Measurements from ENCODE around the gene NAT8L.

The NAT8L gene

GRCh38 chr4:2036327-2036726 lies 22.8 kb upstream of the NAT8L start:
- no peaks in the 10 kb centered on the region for H3K36me3 ChIP-seq (ENCODE audit: low read length)
- H3K9me3 ChIP-seq (ENCODE audit: insufficient read depth, low read length): no peaks in the 10 kb centered on the region
- TF ChIP-seq EZH2phosphoT487 (conservative IDR thresholded peaks at IDR 0.05; ENCODE audit: low read length): no peak
- TF ChIP-seq, protein P1, sequence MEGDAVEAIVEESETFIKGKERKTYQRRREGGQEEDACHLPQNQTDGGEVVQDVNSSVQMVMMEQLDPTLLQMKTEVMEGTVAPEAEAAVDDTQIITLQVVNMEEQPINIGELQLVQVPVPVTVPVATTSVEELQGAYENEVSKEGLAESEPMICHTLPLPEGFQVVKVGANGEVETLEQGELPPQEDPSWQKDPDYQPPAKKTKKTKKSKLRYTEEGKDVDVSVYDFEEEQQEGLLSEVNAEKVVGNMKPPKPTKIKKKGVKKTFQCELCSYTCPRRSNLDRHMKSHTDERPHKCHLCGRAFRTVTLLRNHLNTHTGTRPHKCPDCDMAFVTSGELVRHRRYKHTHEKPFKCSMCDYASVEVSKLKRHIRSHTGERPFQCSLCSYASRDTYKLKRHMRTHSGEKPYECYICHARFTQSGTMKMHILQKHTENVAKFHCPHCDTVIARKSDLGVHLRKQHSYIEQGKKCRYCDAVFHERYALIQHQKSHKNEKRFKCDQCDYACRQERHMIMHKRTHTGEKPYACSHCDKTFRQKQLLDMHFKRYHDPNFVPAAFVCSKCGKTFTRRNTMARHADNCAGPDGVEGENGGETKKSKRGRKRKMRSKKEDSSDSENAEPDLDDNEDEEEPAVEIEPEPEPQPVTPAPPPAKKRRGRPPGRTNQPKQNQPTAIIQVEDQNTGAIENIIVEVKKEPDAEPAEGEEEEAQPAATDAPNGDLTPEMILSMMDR (IDR thresholded peaks at IDR 0.05; ENCODE audit: insufficient read depth, low read length, poor library complexity, severe bottlenecking): no peak
- H3K79me2 ChIP-seq (ENCODE audit: insufficient read depth, low read length): no peaks in the 10 kb centered on the region
- no peak overlapping the region for H3K4me2 ChIP-seq (ENCODE audit: low read depth, low read length, poor library complexity, severe bottlenecking)
- no peaks in the 10 kb centered on the region for H3F3A ChIP-seq (ENCODE audit: insufficient read depth)
- no peaks in the 10 kb centered on the region for H3K27me3 ChIP-seq (ENCODE audit: low read length)
- no peak overlapping the region for H3K9ac ChIP-seq (ENCODE audit: low read length)
- H4K20me1 ChIP-seq (ENCODE audit: low read depth, low read length): no peaks in the 10 kb centered on the region
- no peak overlapping the region for H2AFZ ChIP-seq (ENCODE audit: low read depth, low read length, severe bottlenecking)
- H3K9me2 ChIP-seq (replicated peaks; ENCODE audit: insufficient read depth, low read length): no peaks in the 10 kb centered on the region
- H3K4me3 ChIP-seq (ENCODE audit: insufficient read depth, low read length, poor library complexity, severe bottlenecking): no peak overlapping the region
- no peak overlapping the region for H3K27ac ChIP-seq (ENCODE audit: low read depth, low read length)

DNA sequence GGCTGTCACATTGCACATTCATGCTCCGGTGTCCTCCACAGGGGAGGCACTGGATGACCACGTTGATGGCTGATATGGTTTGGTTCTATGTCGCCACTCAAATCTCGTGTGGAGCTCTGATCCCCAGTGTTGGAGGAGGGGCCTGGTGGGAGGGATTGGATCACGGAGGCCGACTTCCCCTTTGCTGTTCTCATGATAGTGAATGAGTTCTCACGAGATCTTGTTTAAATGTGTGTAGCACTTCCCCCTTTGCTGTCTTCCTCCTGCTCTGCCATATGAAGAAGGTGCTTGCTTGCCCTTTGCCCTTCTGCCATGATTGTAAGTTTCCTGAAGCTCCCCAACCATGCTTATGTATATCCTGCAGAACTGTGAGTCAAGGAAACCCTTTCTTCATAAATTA lies 22.3 kb upstream of the NAT8L start:
- H3K4me3 ChIP-seq (ENCODE audit: insufficient read depth, low read length, poor library complexity, severe bottlenecking): no peak overlapping the region
- no peaks in the 10 kb centered on the region for H3K9me3 ChIP-seq (ENCODE audit: insufficient read depth, low read length)
- H3K9me2 ChIP-seq (replicated peaks; ENCODE audit: insufficient read depth, low read length): no peaks in the 10 kb centered on the region
- no peaks in the 10 kb centered on the region for H3F3A ChIP-seq (ENCODE audit: insufficient read depth)
- no peak for TF ChIP-seq EZH2phosphoT487 (conservative IDR thresholded peaks at IDR 0.05; ENCODE audit: low read length)
- TF ChIP-seq, protein P1 (IDR thresholded peaks at IDR 0.05; ENCODE audit: insufficient read depth, low read length, poor library complexity, severe bottlenecking): no peak
- no peak overlapping the region for H3K27ac ChIP-seq (ENCODE audit: low read depth, low read length)
- no peaks in the 10 kb centered on the region for H4K20me1 ChIP-seq (ENCODE audit: low read depth, low read length)
- no peaks in the 10 kb centered on the region for H3K79me2 ChIP-seq (ENCODE audit: insufficient read depth, low read length)
- H3K27me3 ChIP-seq (ENCODE audit: low read length): no peaks in the 10 kb centered on the region
- H3K36me3 ChIP-seq (ENCODE audit: low read length): no peaks in the 10 kb centered on the region
- H3K4me2 ChIP-seq (ENCODE audit: low read depth, low read length, poor library complexity, severe bottlenecking): no peak overlapping the region
- H3K9ac ChIP-seq (ENCODE audit: low read length): no peak overlapping the region
- no peak overlapping the region for H2AFZ ChIP-seq (ENCODE audit: low read depth, low read length, severe bottlenecking)

DNA sequence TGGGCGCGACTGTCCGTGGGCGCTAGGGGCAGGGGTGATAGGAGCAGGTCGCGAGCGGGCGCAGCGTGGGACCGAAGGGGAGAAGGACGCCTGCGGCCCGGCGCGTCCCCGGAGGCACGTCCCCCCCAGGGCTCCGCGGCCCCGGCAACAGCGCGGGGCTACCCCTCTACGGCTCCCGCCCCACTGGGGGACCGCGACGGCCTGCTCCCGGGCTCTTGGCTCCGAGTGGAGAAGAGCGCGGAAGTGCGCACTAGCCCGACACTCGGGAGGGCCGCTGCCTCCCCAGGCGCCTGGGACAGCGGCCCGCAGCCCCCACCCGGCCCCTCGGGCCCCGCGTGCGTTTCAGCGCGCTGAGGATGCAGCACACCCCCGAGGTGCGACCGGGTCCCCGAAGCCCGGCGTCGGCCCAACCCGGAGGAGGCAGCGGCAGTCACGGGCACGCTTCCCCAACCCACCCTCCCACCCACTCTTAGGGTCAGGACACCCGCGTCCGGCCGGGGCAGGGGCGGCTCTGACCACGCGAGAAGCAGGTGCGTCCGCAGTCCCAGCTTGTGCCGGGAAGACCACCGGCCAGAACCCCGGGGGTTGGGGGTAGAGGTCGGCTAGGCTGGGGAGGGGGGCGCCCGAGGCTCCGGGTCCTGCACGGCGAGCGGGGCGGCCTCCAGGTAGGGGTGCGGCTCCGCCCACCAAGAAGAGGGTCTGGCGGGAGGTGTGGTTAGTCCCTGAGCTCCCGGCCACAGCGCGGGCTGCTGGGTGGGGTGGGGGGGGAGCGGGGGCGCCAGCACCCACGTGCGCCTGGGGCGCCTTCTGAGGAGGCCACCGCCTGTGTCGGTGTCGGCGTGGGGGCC lies 18.5 kb upstream of the NAT8L start:
- no peaks in the 10 kb centered on the region for H3K27me3 ChIP-seq (ENCODE audit: low read length)
- no peak overlapping the region for H3K4me2 ChIP-seq (ENCODE audit: low read depth, low read length, poor library complexity, severe bottlenecking)
- H3K27ac ChIP-seq (ENCODE audit: low read depth, low read length): no peak overlapping the region
- no peak overlapping the region for H3K9ac ChIP-seq (ENCODE audit: low read length)
- no peaks in the 10 kb centered on the region for H3K36me3 ChIP-seq (ENCODE audit: low read length)
- H2AFZ ChIP-seq (ENCODE audit: low read depth, low read length, severe bottlenecking): no peak overlapping the region
- no peaks in the 10 kb centered on the region for H3K9me3 ChIP-seq (ENCODE audit: insufficient read depth, low read length)
- no peaks in the 10 kb centered on the region; the same call in 1 of the 2 replicates for H4K20me1 ChIP-seq (ENCODE audit: low read depth, low read length)
- TF ChIP-seq EZH2phosphoT487 (conservative IDR thresholded peaks at IDR 0.05; ENCODE audit: low read length): no peak
- TF ChIP-seq, protein P1 (IDR thresholded peaks at IDR 0.05; ENCODE audit: insufficient read depth, low read length, poor library complexity, severe bottlenecking): no peak
- H3K9me2 ChIP-seq (replicated peaks; ENCODE audit: insufficient read depth, low read length): no peaks in the 10 kb centered on the region
- no peak overlapping the region for H3K4me3 ChIP-seq (ENCODE audit: insufficient read depth, low read length, poor library complexity, severe bottlenecking)
- H3K79me2 ChIP-seq (ENCODE audit: insufficient read depth, low read length): no peaks in the 10 kb centered on the region
- H3F3A ChIP-seq (ENCODE audit: insufficient read depth): no peaks in the 10 kb centered on the region

All from SU-DHL-6 (cell line).